ENCODE measurements around the gene HBS1L.

The HBS1L gene

DNA sequence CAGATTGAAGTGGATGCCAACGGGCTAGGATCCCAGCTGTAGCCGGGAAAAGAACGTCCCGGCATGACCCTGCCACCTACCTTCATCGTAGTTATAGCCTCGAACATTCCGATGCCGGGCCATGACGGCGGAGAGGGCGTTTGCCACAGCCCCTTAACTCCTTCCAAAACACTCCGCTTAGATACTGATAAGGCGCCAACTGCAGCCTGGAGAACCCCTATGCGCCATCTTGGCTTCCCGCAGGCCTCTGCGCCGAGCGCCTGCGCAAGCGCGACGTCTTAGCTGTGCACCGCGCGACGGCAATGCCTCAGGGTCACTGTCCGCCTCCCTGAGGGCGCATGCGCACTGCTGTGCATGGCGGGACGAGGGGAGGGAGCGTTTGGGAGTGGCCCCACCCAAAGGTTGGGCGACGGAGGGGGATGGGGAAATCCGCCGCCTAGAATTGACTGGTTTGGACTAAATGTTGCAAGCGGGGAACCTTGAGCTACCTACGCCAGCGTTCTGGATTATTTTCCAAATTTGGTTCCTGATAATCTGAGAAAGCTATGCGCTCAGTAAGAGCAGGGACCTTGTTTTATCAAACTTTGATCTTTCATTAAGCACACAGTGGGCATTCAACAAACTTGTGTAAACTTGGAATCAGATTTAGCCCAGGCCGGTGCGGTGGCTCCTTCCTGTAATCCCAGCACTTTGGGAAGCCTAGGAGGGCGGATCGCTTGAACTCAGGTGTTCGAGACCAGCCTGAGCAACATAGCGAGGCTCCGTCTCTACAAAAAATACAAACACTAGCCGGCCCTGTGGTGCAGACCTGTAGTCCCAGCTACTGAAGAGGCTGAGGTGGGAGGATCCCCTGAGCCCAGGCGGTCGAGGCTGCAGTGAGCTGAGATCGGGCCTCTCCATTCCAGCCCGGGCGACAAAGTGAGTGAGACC, at the start of gene HBS1L:
Gene HBS1L, minus strand, starts transcription at position 254 of the 930 bp plus-strand sequence. Its CDS starts 131 bp downstream, at position 123.
- DNase-seq (ENCODE audit: low spot score): peak; percentile 96

DNA sequence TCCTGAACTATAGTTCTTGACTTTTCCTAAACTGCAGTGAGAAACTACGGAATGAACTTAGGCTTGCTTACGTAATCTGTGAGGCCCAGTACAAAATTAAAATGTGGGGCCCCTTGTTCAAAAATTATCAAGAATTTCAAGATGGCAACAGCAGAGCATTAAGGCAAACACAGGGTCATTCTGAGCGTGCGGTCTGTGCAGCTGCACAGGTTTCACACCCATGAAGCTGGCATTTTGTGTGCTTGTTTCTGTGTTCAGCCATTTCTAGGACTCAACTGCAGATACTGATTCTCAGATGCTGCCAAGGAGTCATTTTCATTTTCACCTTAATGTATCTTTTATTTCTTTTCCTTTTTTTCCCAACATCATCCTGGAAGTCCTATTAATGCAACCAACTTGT, 49.6 kb upstream of the HBS1L start:
- DNase-seq (ENCODE audit: low spot score): no peak

GRCh38 chr6:135102191-135102590, 47.6 kb upstream of the HBS1L start:
- no peak for DNase-seq (ENCODE audit: low spot score)

GRCh38 chr6:135097172-135097571, 42.5 kb upstream of the HBS1L start:
- DNase-seq (ENCODE audit: low spot score): no peak

- DNase-seq (ENCODE audit: low spot score): no peak
These were observed 41.9 kb upstream of the HBS1L start for GRCh38 chr6:135096403-135097130.

DNA sequence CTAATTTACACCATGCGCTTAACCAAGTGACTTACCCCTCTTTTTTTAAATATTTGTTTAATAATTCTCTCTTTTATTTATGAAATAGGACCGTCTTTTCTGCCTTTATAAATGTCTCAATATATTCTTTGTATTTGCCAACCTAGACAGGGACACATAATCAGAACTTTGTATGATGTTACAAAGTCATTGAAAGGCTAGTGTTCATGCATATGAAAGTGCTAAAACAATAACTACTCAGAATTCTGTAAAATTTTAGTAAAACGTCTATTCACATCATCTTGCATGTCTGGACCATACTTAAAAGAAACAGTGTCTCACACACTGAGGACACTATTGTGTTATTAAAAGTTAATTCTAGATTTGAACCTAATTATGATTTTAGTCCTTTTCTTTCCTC, 41.1 kb upstream of the HBS1L start:
- no peak for DNase-seq (ENCODE audit: low spot score)

DNA sequence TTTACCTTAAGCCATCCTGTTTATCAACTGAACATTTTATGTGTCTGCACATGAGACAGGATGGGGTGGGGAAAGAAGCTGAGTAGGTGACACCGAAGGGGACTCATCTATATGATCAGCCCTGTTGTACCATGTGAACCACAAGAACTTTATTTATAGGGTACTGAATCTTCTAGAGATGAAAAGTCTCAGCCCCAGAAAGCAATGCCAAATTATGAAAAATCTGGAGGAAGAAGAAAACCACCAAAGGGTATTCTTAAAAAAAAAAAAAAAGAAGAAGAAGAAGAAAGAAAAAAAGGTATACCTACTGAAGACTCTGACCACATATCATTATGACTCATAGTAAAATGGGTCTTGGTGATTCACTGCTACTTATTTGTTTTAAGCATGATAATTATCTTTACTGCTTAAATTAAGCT, 39.8 kb upstream of the HBS1L start:
- DNase-seq (ENCODE audit: low spot score): no peak

- DNase-seq (ENCODE audit: low spot score): no peak
These were observed 39.0 kb upstream of the HBS1L start for GRCh38 chr6:135093578-135093977.

GRCh38 chr6:135092724-135093123, 38.1 kb upstream of the HBS1L start:
- no peak for DNase-seq (ENCODE audit: low spot score)

DNA sequence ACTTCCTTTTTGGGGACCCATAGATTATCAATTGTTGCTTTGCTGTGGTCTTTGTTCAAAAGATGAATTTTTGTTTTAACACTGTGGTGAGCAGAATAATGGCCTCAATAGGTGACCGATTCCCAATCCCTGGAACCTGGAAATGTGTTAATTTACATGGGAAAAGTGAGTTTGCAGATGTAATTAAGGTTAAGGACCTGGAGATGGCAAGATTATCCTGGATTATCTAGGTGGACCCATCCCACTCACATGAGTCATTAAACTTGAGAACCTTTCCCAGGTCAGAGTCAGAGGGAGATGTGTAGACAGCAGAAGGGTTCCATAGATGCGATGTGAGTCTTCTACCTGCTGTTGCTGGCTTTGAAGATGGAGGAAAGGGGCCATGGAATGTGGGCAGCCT, 36.2 kb upstream of the HBS1L start:
- no peak for DNase-seq (ENCODE audit: low spot score)

DNA sequence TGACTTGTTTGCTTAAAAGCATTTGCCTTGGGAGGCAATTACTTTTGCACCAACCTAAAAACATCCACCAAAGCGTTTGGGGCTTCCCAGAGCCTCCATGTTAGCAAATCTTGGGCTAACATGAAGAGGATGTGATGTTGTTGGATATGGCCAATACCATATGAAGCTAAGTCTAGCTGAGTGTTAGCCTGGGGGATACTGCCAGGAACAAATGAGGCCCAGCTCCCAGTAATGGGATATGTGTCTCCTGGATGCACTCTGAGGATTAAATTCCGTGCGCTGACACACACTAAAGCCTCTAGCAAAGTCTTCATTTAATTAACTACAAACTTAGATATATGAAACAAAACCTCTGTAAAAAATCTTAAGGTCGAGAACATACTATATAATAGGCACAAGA, 35.3 kb upstream of the HBS1L start:
- DNase-seq (ENCODE audit: low spot score): no peak

GRCh38 chr6:135088818-135089809, 34.5 kb upstream of the HBS1L start:
- peak; percentile 28 for DNase-seq (ENCODE audit: low spot score)

DNA sequence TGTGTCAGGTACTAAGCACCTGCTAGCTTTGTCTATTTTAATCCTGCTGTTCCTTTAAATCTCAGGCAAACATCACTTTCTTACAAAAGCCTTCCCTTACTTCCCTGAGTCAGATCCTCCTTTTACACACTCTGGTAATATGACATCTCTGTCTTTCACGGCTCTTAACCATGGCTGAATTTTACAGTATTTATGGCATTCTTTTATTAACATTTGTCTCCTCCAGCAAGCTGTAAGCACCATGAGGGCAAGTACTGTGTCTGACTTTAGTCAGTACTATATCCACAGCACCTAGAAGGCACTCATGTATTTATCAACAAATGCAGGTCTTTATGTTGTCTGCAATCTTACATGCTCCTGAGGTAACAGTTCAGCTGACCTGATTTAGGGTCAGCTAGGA, 33.7 kb upstream of the HBS1L start:
- DNase-seq (ENCODE audit: low spot score): no peak

GRCh38 chr6:135087803-135088202, 33.2 kb upstream of the HBS1L start:
- DNase-seq (ENCODE audit: low spot score): no peak

DNA sequence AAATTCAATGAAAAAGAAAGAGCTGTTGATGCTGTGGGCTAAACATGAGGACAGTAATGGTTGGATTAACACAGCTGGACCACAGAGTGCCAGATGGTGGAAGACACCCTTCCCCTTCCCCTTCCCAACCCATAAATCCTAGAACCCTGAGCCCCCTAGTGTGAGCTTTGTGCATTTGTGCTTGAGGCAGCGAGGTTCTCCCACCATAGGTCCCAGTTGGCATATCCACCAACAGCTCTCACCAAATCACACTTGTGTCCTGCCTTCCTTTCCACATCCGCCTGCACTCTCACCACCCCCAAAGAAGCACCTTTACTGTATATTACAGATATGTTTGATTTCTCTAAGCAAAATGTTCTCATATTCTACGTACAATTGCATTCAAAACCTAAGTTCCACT, 32.8 kb upstream of the HBS1L start:
- no peak for DNase-seq (ENCODE audit: low spot score)

DNA sequence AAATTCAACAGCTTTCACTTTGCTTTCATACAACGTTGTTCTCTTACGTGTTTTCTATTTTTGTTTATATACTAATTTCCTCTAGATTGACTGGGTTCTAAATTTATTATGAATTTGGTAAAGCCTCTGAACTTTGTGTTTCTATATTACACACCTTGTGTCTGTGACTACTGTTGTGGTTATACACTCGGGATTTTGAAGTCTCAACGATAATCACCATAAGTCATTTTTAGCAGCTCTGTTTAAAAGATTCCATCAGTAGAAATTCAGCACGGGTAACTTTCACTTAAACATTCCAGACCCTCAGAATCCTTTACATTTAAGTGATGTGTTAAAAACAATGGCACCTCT, 31.8 kb upstream of the HBS1L start:
- no peak for DNase-seq (ENCODE audit: low spot score)

DNA sequence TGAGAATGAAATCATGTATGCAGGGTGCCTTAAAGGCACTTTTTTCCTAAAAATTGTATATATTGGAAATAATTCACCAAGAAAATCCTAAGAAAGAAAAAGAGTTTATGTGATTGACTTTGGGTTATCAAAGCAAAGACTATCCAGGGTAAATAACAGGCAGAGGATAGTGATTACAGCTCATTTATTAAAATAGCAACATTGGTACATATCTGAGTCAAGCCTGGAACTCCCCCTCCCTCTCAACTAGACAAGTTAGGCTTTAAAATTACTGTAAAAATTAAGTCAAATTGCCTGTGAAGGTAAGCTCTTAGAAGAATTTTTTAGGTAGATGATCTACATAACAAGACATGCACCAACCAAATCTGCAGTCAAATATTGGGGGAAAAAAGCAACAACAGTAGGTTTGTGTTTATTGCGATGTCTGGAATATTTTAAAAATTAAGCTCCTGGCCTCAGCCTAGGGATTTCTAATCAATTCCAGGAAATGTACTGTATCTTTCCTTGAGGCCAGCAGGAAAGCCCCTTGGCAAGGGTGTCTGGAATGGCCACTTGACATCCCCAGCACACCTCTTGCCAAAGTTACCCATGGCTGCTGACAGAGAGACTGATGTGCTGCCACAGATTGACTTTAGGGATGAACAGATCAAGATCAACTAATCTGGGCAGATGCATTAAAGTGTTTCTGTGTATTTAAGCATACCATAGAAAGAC, 31.2 kb upstream of the HBS1L start:
- DNase-seq (ENCODE audit: low spot score): no peak

GRCh38 chr6:135084916-135085269, 30.3 kb upstream of the HBS1L start:
- DNase-seq (ENCODE audit: low spot score): no peak

DNA sequence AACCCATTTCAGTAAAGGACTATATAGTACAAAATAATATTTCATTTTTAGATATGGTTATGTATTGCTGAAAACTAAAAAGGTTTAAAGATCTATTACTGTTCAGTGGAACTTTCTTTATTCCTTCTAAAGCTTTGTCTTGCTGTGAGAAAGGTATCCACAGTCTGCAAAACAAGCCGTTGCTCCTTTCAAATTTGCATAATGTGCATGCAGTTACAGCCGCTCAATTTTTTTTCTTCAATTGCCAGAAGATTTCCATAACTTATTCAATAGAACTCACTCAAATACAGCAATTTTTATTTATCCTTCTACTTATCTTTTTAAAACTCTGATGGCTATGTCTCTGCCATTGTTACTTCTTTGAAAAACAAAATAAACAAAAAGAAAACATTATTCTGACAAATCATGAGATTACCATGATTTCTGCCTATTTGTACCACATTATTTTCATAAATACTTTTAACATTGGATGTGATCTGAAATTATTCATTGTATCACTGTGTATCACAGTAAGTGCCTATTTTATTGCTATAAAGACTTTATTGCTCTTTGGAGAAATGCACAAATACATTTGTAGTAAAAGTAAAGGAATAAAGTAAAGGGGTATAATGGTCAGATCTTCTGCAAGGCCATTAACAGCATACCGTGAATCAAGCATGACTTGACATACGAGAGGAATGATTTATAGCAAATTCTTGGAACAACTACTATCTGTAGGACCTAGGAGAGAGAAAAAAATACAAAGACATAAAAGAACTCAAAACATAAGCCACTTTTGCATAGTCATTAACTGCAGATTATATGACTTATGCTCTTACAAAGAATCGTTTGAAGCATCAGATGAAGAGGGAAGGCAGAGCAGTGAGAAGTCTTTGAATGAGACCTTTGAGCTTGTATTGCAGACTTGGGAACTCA, 29.6 kb upstream of the HBS1L start:
- no peak for DNase-seq (ENCODE audit: low spot score)

DNA sequence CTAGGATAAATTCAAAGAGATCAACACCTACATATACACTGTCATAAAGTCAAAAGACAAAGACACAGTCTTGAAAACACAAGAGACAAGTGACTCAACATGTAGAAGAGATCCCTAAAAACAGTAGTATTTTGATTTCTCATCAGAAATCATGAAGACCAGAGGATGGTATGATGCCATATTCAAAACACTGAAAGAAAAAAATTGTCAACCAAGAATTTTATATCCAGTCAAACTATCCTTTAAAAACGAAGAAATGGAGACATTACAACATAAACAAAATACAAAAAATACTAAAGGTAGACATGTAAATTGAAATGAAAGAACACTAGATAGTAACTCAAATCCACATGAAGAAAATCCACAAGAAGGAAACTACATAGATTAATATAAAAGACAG, 27.3 kb upstream of the HBS1L start:
- DNase-seq (ENCODE audit: low spot score): no peak

All from iPS-NIHi11 (cell line).